B cell (primary cell): ENCODE measurements around the gene NAE1. TPM values are rescaled to one million over a fixed set of nuclear protein-coding genes. Genes with fewer than 3 reads are reported as not detected.

Source experiments
- ATAC-seq: fragments of 200-7000 bp; cut with Tn5 transposase; one replicate; pipeline ENCODE4 v1.10.0; 2021; ENCODE audit warnings: low read depth, mild to moderate bottlenecking, moderate number of reproducible peaks, moderate library complexity
- CTCF ChIA-PET: fragments of 350-600 bp; sonication (Branson Sonifier 250); formaldehyde crosslinking; loops from one replicate; lab custom pipeline; 2021; ENCODE audit warnings: antibody characterized with exemption, inconsistent platforms; lab: Charles Lee
- POLR2A ChIA-PET: fragments of 350-600 bp; sonication (Branson Sonifier 250); formaldehyde crosslinking; loops from one replicate; lab custom pipeline; 2021; ENCODE audit warnings: antibody characterized with exemption; lab: Charles Lee
- DNase-seq: peaks from one replicate; pipeline ENCODE4 v3.0.0; 2013
- H2AFZ ChIP-seq: 2 replicates; pipeline ENCODE4 v1.6.1; 2012; ENCODE audit warnings: mild to moderate bottlenecking, low read depth, low read length; ENCODE audit not compliant: insufficient read depth, poor library complexity, severe bottlenecking
- H3K27ac ChIP-seq, 2 donors: 1 replicate in 1 of 2; 2 replicates in 1 of 2; pipeline ENCODE4 v1.5.1; 2012 to 2013; ENCODE audit warnings: low read length in 2 of 2, mild to moderate bottlenecking in 2 of 2, moderate library complexity in 1 of 2
- H3K27me3 ChIP-seq, 4 experiments: fragments of 200-600 bp in 1 of 4; sonication (generic) in 1 of 4; replicated peaks in 1 of 4; 1 replicate in 2 of 4; 2 replicates in 2 of 4; pipeline versions ENCODE4 v1.6.1 to v1.7.0; 2013 to 2016; ENCODE audit warnings: low read length in 3 of 4, mild to moderate bottlenecking in 2 of 4, mixed read lengths in 1 of 4, moderate library complexity in 1 of 4; ENCODE audit not compliant: insufficient read depth in 4 of 4, control insufficient read depth in 3 of 4; ENCODE audit errors: control extremely low read depth in 1 of 4
- H3K36me3 ChIP-seq, 2 experiments: replicated peaks in 1 of 2; 1 replicate in 1 of 2; 2 replicates in 1 of 2; pipeline versions ENCODE4 v1.6.1 to v1.7.1; 2013; ENCODE audit warnings: low read length in 1 of 2; ENCODE audit not compliant: insufficient read depth in 2 of 2, control insufficient read depth in 1 of 2; ENCODE audit errors: control extremely low read depth in 1 of 2, extremely low read depth in 1 of 2
- H3K4me1 ChIP-seq, 2 donors: fragments of 200-600 bp in 1 of 2; sonication (generic) in 1 of 2; 1 replicate in 1 of 2; 2 replicates in 1 of 2; pipeline versions ENCODE4 v1.5.1 to v1.6.1; 2013 to 2017; ENCODE audit warnings: low read length in 2 of 2; ENCODE audit not compliant: control insufficient read depth in 2 of 2, insufficient read depth in 2 of 2
- H3K4me2 ChIP-seq: replicated peaks from 2 replicates; pipeline ENCODE3; 2012; ENCODE audit warnings: mild to moderate bottlenecking, low read depth, low read length; ENCODE audit not compliant: poor library complexity, severe bottlenecking
- H3K4me3 ChIP-seq, 5 experiments: fragments of 200-600 bp in 1 of 5; sonication (generic) in 1 of 5; 1 replicate in 3 of 5; 2 replicates in 2 of 5; pipeline versions ENCODE4 v1.5.1 to v1.7.0; 2011 to 2016; ENCODE audit warnings: low read length in 4 of 5, mild to moderate bottlenecking in 4 of 5, low read depth in 2 of 5, control low read depth in 1 of 5, moderate library complexity in 1 of 5; ENCODE audit not compliant: insufficient read depth in 1 of 5; ENCODE audit errors: control extremely low read depth in 1 of 5, extremely low read depth in 1 of 5
- H3K79me2 ChIP-seq: fragments of 200-600 bp; sonication (generic); one replicate; pipeline ENCODE4 v1.6.0; 2016; ENCODE audit warnings: low read length; ENCODE audit not compliant: control insufficient read depth, insufficient read depth
- H3K9ac ChIP-seq: fragments of 200-600 bp; sonication (generic); 2 replicates; pipeline ENCODE4 v1.6.1; 2017; ENCODE audit warnings: mild to moderate bottlenecking, low read length, moderate library complexity
- H3K9me3 ChIP-seq, 3 donors: one replicate each; pipeline versions ENCODE4 v1.6.1 to v1.7.1; 2013; ENCODE audit warnings: low read length in 2 of 3; ENCODE audit not compliant: control insufficient read depth in 2 of 3, insufficient read depth in 1 of 3; ENCODE audit errors: control extremely low read depth in 1 of 3
- H4K20me1 ChIP-seq: 2 replicates; pipeline ENCODE4 v1.6.0; 2012; ENCODE audit warnings: mild to moderate bottlenecking, low read length; ENCODE audit not compliant: insufficient read depth, control insufficient read depth, poor library complexity, severe bottlenecking
- H3K27ac Mint-ChIP-seq: one replicate; pipeline ENCODE4 v1.8.0; 2021; ENCODE audit warnings: mixed read lengths
- H3K27me3 Mint-ChIP-seq: one replicate; pipeline ENCODE4 v1.8.0; 2021; ENCODE audit warnings: mixed read lengths
- H3K4me1 Mint-ChIP-seq: one replicate; pipeline ENCODE4 v1.8.0; 2021; ENCODE audit warnings: mixed read lengths
- H3K4me3 Mint-ChIP-seq: one replicate; pipeline ENCODE4 v1.8.0; 2021; ENCODE audit warnings: mixed read lengths
- H3K9me3 Mint-ChIP-seq: one replicate; pipeline ENCODE4 v1.8.0; 2022; ENCODE audit warnings: mixed read lengths; ENCODE audit not compliant: insufficient read depth
- EZH2 ChIP-seq: IDR thresholded peaks from 2 replicates; pipeline ENCODE4 v1.6.1; 2012; ENCODE audit warnings: borderline replicate concordance, low read depth, mild to moderate bottlenecking, moderate library complexity, low read length; ENCODE audit not compliant: insufficient read depth, poor library complexity, severe bottlenecking
- WGBS: methylation state at CpG from one replicate; pipeline ENCODE4 v1.1.5; 2013; ENCODE audit warnings: missing lambda C conversion rate; ENCODE audit not compliant: insufficient coverage; 5-methylcytosine and 5-hydroxymethylcytosine counted together
- intact Hi-C: fragments of 100-400 bp; cut with micrococcal nuclease; formaldehyde crosslinking; loops from one replicate; pipeline ENCODE4 v1.10.0; 2022
- polyA plus RNA-seq: library from polyadenylated mRNA; depleted of rRNA; stranded (reverse); fragments of >200 nt; gene quantifications from 2 replicates; pipeline ENCODE4 v1.2.3, GENCODE V29; 2012
- total RNA-seq, 2 donors: library from RNA; stranded (reverse); fragments of 120-200 nt in 1 of 2; gene quantifications; 1 replicate in 1 of 2; 2 replicates in 1 of 2; pipeline versions ENCODE4 v1.2.3 to v1.2.4, GENCODE V29; 2013 to 2022
- TF ChIP-seq, protein P1 (sequence below): fragments of 200-600 bp; IDR thresholded peaks from one replicate; pipeline ENCODE4 v1.8.0; 2022; ENCODE audit warnings: antibody characterized with exemption, mild to moderate bottlenecking

Gene NAE1
- total and polyA plus RNA-seq, 2 donors (not counting 1 experiment from before 2014, with no cell fraction given), result 19.3 to 57.6 TPM

DNA sequence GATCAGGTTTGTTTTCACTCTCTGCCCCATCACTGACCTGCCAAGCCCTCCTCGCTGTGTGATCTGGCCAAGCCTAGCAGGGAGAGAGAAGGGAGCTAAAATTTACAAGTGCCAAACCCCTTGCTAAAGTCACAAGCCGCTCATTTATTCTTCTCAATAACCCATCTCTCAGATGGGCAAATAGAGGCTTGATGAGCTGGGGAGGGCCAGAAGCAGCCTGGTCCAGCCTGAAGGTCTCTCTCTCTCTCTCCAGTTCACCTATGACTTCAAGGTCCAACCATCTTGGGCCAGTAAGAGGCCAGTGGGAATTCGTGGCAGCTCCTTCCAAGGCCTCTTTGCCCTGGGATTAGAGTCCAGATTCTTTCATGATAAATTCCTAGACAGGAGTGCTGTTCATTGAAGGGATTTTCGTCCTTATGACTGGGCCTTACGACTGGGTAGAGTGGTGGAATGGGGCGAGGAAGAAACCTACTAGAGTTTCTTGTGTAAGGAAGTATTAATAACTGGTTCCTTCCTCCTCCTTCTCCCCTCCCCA, 16.8 kb upstream of the NAE1 start:
- ATAC-seq (no peak), DNase-seq (no peak)
- no peak overlapping the region for H3K4me2 ChIP-seq
- intact Hi-C loops, result no loop called here
- TF ChIP-seq, protein P1, sequence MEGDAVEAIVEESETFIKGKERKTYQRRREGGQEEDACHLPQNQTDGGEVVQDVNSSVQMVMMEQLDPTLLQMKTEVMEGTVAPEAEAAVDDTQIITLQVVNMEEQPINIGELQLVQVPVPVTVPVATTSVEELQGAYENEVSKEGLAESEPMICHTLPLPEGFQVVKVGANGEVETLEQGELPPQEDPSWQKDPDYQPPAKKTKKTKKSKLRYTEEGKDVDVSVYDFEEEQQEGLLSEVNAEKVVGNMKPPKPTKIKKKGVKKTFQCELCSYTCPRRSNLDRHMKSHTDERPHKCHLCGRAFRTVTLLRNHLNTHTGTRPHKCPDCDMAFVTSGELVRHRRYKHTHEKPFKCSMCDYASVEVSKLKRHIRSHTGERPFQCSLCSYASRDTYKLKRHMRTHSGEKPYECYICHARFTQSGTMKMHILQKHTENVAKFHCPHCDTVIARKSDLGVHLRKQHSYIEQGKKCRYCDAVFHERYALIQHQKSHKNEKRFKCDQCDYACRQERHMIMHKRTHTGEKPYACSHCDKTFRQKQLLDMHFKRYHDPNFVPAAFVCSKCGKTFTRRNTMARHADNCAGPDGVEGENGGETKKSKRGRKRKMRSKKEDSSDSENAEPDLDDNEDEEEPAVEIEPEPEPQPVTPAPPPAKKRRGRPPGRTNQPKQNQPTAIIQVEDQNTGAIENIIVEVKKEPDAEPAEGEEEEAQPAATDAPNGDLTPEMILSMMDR, result no peak
- no peak for TF ChIP-seq EZH2
- H3K9me3 ChIP-seq, result no peaks in the 10 kb centered on the region
- H3K27ac Mint-ChIP-seq, result no peak overlapping the region
- H2AFZ ChIP-seq, result no peak overlapping the region
- no peaks in the 10 kb centered on the region for H3K79me2 ChIP-seq
- H3K4me3 Mint-ChIP-seq, result no peak overlapping the region
- no peaks in the 10 kb centered on the region for H3K9me3 Mint-ChIP-seq
- no peak overlapping the region for H3K27ac ChIP-seq
- H3K9ac ChIP-seq, result no peak overlapping the region
- H3K4me1 Mint-ChIP-seq, result peaks cover 18% of the 10 kb centered on the region
- H3K27me3 Mint-ChIP-seq, result peaks cover 45% of the 10 kb centered on the region
- no peaks in the 10 kb centered on the region for H3K36me3 ChIP-seq
- H3K4me3 ChIP-seq, result no peak overlapping the region
- POLR2A ChIA-PET, result no interaction called here
- peaks cover 0 to 39% (median 15%) of the 10 kb centered on the region in 4 experiments for H3K27me3 ChIP-seq
- H3K4me1 ChIP-seq, result peaks cover 17 to 18% of the 10 kb centered on the region in 2 donors
- H4K20me1 ChIP-seq, result no peaks in the 10 kb centered on the region
- 100% methylated on average over 1 of the region's 6 CpGs for WGBS
- CTCF ChIA-PET, result interaction anchor here (1.7 kb wide), 1 partner anchor 20 kb away, joined by 6 read pairs; no protein-coding TSS in a partner anchor

DNA sequence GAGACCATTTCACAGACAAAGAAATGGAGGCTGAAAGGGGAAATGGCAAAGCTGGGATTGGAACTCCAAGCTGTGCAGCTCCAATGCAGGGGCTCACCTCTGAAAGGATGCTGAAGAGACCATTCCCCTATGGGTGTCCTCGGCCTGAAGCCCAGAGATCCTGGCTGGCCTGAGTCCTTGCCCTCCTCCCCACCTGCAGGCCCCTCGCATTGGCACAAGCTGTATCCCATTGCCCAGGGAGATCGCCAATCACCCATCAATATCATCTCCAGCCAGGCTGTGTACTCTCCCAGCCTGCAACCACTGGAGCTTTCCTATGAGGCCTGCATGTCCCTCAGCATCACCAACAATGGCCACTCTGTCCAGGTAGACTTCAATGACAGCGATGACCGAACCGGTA, 16.1 kb upstream of the NAE1 start:
- Histone ChIP-seq H3K27me3 (peaks cover 0 to 39% (median 15%) of the 10 kb centered on the region in 4 experiments), H3K27ac (no peak overlapping the region), H3K36me3 (no peaks in the 10 kb centered on the region), H3K79me2 (no peaks in the 10 kb centered on the region), H3K4me1 (peaks cover 17 to 18% of the 10 kb centered on the region in 2 donors), H3K4me2 (no peak overlapping the region), H2AFZ (no peak overlapping the region), H4K20me1 (no peaks in the 10 kb centered on the region), H3K4me3 (no peak overlapping the region), H3K9me3 (no peaks in the 10 kb centered on the region), H3K9ac (no peak overlapping the region)
- TF ChIP-seq, protein P1, result no peak
- no peak for TF ChIP-seq EZH2
- ChIA-PET CTCF (interaction anchor here (1.7 kb wide), 1 partner anchor 21 kb away, joined by 6 read pairs; no protein-coding TSS in a partner anchor), POLR2A (no interaction called here)
- Mint-ChIP-seq H3K27ac (no peak overlapping the region), H3K4me1 (peaks cover 18% of the 10 kb centered on the region), H3K9me3 (no peaks in the 10 kb centered on the region), H3K27me3 (peaks cover 47% of the 10 kb centered on the region), H3K4me3 (no peak overlapping the region)
- WGBS, result 97% methylated on average over 3 of the region's 6 CpGs
- DNase-seq, result no peak
- intact Hi-C loops, result no loop called here
- no peak for ATAC-seq
